Left cardiac atrium (tissue), 4 donors: ENCODE measurements around the gene SH2D3C. TPM values are rescaled to one million over a fixed set of nuclear protein-coding genes. Genes with fewer than 3 reads are reported as not detected.
A peak's percentile ranks its signal among the peaks of the same experiment; 100 is the strongest.

ENCODE experiments used
- ATAC-seq, 2 donors: fragments of 200-7000 bp; cut with Tn5 transposase; one replicate each; pipeline ENCODE4 v1.9.1; 2020; ENCODE audit warnings: mild to moderate bottlenecking in 2 of 2, moderate library complexity in 2 of 2
- DNase-seq: peaks from one replicate; pipeline ENCODE4 v3.0.0-alpha.2; 2020
- intact Hi-C, 2 donors: fragments of 100-400 bp; cut with DNase I; formaldehyde crosslinking; loops; one replicate each; pipeline versions ENCODE4 v1.14.1 to v1.15.1; 2022 to 2023
- total RNA-seq, 2 donors: library from RNA; stranded (reverse); fragmentation: NEBNext Ultra II Directional; extraction: Animal tissue kit (Norgen Biotek cat#: 25700); gene quantifications; one replicate each; pipeline ENCODE4 v1.2.1, GENCODE V29; 2021
- donor health status: DM: no; HTN: yes; CAD: no.
- donor health status: DM: no; HTN: yes; CAD: no; lungs with severe emphysema.
- donor health status: DM: yes; HTN: yes; CAD: no.
- donor health status: Dilated cardiomyopathy.

SH2D3C gene
- total RNA-seq, 2 donors from 2014 or later: 18.4 to 21.5 TPM

GRCh38 chr9:127715470-127716337, 62.8 kb downstream of the SH2D3C start, which contains the start of the genes PTRH1 and TTC16:
PTRH1 (minus strand) TSS chr9:127715663; CDS start chr9:127715639, 24 bp downstream.
TTC16 (plus strand) TSS chr9:127716079; CDS start chr9:127716146, 67 bp downstream.
- DNase-seq (peak; percentile 99), ATAC-seq (peak; percentile 97)
- intact Hi-C loops: no loop called here

GRCh38 chr9:127714951-127715469, 63.5 kb downstream of the SH2D3C start:
- no peak for DNase-seq

GRCh38 chr9:127714020-127714750, 64.3 kb downstream of the SH2D3C start:
- no peak for ATAC-seq
- intact Hi-C loops: no loop called here
- DNase-seq: no peak

More at GRCh38 chr9:127714951-127715469, 63.5 kb downstream of the SH2D3C start:
- ATAC-seq: peak; percentile 24 to 36
- intact Hi-C loops: no loop called here

- ATAC-seq (no peak), DNase-seq (no peak)
- intact Hi-C loops: no loop called here
Observed at GRCh38 chr9:127712867-127713266, 65.6 kb downstream of the SH2D3C start.

GRCh38 chr9:127712371-127712770, 66.1 kb downstream of the SH2D3C start:
- ATAC-seq: no peak
- no peak for DNase-seq
- intact Hi-C loops: no loop called here

- no peak for DNase-seq
- no peak for ATAC-seq
- intact Hi-C loops: no loop called here
Observed at GRCh38 chr9:127711831-127712274, 66.6 kb downstream of the SH2D3C start.

GRCh38 chr9:127711226-127711701, 67.2 kb downstream of the SH2D3C start:
- DNase-seq (no peak), ATAC-seq (no peak)
- intact Hi-C loops: no loop called here

GRCh38 chr9:127710204-127710783, 68.2 kb downstream of the SH2D3C start:
- intact Hi-C loops: no loop called here
- DNase-seq: no peak
- no peak for ATAC-seq

- intact Hi-C loops: no loop called here
- no peak for ATAC-seq
- no peak for DNase-seq
Observed at GRCh38 chr9:127708952-127709587, 69.4 kb downstream of the SH2D3C start.

- intact Hi-C loops: no loop called here
- ATAC-seq: no peak
Observed at GRCh38 chr9:127707766-127708165, 70.7 kb downstream of the SH2D3C start.

GRCh38 chr9:127706836-127707241, 71.6 kb downstream of the SH2D3C start, which contains the start of gene CFAP157:
CFAP157 (plus strand) TSS chr9:127706988; CDS start chr9:127707032, 44 bp downstream.
- intact Hi-C loops: no loop called here
- DNase-seq (no peak), ATAC-seq (peak in 1 of 2 donors; percentile 33)

More at GRCh38 chr9:127707766-127708165, 70.7 kb downstream of the SH2D3C start:
- DNase-seq: no peak

- DNase-seq (no peak), ATAC-seq (no peak)
- intact Hi-C loops: no loop called here
Observed at GRCh38 chr9:127705577-127706379, 72.7 kb downstream of the SH2D3C start.

- no peak for ATAC-seq
- no peak for DNase-seq
- intact Hi-C loops: no loop called here
Observed at GRCh38 chr9:127703289-127703946, 75.0 kb downstream of the SH2D3C start.

- intact Hi-C loops: no loop called here
- DNase-seq: no peak
- no peak for ATAC-seq
Observed at GRCh38 chr9:127700594-127701255, 77.7 kb downstream of the SH2D3C start.

GRCh38 chr9:127700140-127700539, 78.3 kb downstream of the SH2D3C start:
- intact Hi-C loops: no loop called here
- DNase-seq (no peak), ATAC-seq (no peak)

GRCh38 chr9:127698985-127699670, 79.3 kb downstream of the SH2D3C start:
- DNase-seq: peak; percentile 98
- ATAC-seq: peak; percentile 99
- intact Hi-C loops: no loop called here
